Thyroid gland (tissue), 4 donors: Measurements from ENCODE around the gene PRM2.

ENCODE experiments used
- CTCF ChIP-seq, 6 experiments: fragments of 200-600 bp in 3 of 6; fragments of 450-650 bp in 3 of 6; sonication (generic) in 3 of 6; IDR thresholded peaks; one replicate each; pipeline ENCODE4 v1.5.1; 2016 to 2019; ENCODE audit warnings: antibody characterized with exemption in 6 of 6, mild to moderate bottlenecking in 2 of 6, inconsistent platforms in 1 of 6, moderate library complexity in 1 of 6
- POLR2A ChIP-seq, 2 donors: fragments of 450-650 bp; IDR thresholded peaks; one replicate each; pipeline ENCODE4 v1.6.1; 2017; ENCODE audit warnings: antibody characterized with exemption in 2 of 2, mild to moderate bottlenecking in 2 of 2, moderate library complexity in 1 of 2

DNA sequence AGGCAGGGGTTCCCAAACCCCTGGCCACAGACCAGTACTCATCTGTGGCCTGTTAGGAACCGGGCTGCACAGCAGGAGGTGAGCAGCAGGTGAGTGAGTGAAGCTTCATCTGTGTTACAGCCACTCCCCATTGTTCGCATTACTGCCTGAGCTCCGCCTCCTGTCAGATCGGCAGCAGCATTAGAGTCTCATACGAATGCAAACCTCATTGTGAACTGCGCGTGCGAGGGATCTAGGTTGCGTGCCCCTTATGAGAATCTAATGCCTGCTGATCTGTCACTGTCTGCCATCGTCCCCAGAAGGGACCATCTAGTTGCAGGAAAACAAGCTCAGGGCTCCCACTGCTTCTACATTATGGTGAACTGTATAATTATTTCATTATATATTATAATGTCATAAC, 43.9 kb upstream of the PRM2 start:
- TF ChIP-seq CTCF (IDR thresholded peaks at IDR 0.05) (no peak), POLR2A (IDR thresholded peaks at IDR 0.05) (no peak)
